GM10847 (cell line): Measurements from ENCODE around the gene GTF2F2.

Experiments
- POLR2A ChIP-seq: IDR thresholded peaks from 2 replicates; pipeline ENCODE4 v1.6.1; 2011; ENCODE audit not compliant: insufficient read length; ENCODE audit errors: extremely low read depth

GTF2F2 gene, protein sequence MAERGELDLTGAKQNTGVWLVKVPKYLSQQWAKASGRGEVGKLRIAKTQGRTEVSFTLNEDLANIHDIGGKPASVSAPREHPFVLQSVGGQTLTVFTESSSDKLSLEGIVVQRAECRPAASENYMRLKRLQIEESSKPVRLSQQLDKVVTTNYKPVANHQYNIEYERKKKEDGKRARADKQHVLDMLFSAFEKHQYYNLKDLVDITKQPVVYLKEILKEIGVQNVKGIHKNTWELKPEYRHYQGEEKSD

DNA sequence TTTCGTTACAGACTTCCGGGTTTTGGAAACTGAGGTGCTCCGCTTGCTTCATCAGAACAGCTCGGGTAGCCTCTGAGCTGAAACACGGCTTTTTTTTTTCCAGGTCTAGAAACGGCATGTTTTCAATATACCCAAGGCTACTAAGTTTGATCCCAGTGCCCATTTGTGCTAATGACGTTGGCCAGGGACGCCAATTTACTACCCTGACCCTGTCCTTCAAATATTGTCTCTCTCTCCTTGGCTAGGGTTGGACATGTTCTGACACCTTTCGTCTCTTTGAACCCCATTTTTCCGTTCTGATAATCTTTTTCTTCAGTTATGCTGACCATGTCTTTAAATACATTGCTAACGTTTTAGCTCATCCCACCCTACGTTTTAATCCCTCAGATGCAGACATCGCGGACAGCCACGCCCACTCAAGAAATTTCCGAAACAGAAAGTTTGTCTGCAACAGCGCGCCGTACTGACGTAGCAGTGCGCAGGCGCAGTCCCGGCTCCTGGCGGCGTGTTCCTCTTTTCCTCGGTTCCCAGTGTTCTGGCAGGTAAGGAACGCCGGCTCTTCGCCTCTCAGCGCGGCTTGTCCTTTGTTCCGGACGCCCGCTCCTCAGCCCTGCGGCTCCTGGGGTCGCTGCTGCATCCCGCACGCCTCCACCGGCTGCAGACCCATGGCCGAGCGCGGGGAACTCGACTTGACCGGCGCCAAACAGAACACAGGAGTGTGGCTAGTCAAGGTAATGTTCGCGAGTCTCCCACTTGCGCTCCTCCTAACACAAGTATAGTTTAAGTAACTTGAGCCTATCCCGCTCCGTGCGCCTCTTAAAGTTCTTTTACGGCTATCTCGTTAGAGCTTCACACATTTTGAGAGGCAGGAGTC, at the start of gene GTF2F2:
TSS of gene GTF2F2 (plus strand) at position 520 of the 874 bp plus-strand sequence. CDS start at position 666, 146 bp downstream.
- TF ChIP-seq POLR2A: peak; percentile 59

DNA sequence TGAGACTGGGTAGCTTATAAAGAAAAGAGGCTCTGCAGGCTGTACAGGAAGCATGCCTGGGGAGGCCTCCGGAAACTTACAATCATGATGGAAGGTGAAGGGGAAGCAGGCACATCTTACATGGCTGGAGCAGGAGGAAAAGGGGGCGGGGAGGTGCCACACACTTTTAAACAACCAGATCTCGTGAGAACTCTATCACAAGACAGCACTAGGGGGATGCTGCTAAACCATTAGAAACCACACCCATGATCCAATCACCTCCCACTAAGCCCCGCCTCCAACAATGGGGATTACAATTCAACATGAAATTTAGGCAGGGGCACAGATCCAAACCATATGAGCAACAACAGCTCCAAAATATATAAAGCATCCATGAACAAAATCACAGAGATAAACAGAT, 46.5 kb upstream of the GTF2F2 start:
- TF ChIP-seq POLR2A: no peak

DNA sequence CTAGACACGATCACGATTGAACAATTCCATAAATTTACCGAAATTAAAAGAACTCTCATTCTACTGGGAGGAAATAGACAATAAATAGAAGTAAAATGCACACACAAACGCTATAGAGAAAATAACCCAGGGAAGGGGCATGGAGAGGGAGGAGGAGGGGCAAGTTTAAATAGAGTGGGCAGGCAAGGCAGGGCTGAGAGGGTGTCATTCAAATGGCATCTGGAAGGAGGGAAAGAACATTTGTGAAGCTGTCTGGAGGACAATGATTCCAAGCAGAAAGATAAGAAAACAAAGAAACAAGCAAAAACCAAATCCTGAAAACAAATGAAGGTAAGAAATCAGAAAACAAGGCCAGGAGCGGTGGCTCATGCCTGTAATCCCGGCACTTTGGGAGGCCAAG, 45.6 kb upstream of the GTF2F2 start:
- TF ChIP-seq POLR2A: no peak

DNA sequence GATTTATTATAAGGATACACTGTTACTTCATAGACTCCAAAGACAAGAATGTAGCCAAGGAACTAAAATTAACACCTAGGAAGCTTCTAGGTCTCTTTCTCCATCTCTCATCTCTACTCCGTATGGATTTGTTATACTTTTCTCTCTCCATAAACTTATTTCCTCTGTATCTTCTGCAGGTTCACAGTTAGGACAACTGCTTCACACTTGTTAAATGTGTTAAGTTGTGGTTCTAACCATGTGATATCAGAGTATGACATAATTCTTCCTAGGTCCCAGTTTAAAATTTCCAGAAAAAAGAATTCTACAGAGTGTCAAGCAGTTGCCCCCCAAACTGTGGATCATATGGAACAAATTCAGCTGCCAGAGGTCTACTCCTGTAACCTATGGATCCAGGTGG, 42.3 kb upstream of the GTF2F2 start:
- TF ChIP-seq POLR2A: no peak

DNA sequence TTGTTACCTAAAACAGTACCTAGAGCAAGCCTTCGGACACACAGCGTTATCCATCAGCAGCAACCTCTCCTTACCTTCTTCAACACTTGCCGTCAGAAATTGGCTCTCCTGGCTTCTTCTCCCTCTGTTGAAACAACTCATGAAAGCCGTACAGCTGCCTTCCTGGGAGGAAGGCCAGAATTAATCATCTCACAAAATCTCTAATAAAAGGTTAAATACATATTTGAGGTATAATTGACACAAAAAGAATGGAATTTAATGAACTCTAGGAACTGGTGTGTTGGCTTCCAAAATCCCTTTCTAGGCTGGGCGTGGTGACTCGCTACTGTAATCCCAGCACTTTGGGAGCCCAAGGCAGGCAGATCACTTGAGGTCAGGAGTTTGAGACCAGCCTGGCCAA, 37.3 kb upstream of the GTF2F2 start:
- TF ChIP-seq POLR2A: no peak

DNA sequence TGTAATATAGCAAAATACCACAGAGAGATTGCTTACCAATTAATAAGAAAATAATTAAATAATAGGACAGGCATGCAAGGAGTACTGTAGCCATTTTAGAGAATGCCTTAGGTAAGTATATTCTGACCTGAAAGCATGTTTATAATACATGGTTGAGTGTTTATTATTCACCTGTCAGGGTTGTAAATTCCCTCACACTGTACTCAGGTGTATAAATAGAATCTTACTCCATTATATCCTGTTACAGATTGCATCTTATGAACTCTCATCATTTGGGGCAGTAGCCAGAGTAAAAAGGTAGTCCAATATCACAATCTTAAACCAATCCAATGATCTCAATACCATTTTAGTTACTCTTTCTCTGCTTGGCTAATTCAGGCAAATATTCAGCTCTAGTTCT, 35.8 kb upstream of the GTF2F2 start:
- no peak for TF ChIP-seq POLR2A

DNA sequence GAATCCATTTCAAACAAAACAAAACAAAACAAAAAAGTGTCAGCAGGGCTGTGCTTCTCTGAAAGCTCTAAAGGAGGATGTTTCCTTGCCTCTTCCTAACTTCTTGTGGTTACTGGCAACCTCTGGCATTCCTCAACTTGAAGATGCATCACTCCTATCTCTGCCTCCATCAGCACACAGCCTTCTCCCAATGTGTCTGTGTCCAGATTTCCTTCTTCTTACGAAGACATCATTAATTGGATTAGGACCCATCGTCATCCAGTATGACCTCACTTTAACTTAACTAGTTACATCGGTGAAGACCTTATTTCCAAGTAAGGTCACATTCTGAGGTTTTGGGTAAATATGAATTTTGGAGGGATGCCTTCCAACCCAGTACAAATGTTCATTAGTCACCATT, 33.8 kb upstream of the GTF2F2 start:
- TF ChIP-seq POLR2A: no peak

DNA sequence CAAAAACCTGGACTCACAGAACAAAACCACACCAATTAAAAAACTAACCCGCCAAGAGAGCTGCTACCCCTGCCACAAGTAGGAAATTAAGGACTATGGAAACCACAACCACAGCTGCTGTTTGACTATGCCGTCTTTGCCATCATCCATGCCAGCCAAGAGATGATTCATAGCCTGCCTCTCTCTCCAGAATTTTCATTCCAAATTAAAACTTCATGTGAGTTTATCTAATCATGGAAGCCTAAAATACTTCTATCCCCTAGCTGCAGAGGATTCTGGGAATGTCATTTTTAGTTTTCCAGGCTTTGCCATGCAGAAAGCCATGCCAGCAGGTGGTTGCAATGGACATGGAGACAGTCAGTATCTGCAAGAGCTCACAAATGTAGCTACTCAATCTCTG, 27.6 kb upstream of the GTF2F2 start:
- TF ChIP-seq POLR2A: no peak

DNA sequence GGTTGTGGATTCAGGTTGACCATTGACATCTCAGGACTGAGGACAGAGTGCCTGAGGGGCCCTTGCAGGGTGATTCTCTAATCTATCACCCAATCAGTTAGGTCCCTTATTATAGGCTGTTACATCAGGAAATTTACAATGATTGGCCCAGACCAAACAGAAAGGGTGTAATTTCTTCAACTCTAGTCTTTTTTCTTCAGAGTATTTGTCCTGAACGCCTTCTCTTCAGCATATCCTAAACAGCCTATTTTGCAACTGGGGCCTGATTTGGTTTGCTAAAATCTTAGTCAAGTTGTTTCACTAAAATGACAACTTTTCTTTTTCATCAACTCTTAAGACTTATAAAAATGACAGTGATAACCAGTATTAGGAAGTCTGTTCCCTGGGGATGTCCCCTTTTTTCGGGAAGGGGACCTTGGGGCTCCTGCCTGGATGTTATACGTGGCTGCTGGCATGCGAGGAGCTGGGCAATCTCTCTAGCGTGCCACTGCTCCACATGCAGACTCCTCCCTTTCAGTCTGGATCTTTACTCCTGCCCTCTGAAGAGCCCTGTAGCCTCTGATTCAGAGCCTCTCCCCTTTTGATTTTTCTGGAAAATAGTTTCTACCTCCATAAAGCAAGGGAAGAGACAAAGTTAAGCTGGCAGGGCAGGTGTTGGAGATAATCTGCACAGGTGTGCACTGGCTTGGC, 19.6 kb upstream of the GTF2F2 start:
- no peak for TF ChIP-seq POLR2A

DNA sequence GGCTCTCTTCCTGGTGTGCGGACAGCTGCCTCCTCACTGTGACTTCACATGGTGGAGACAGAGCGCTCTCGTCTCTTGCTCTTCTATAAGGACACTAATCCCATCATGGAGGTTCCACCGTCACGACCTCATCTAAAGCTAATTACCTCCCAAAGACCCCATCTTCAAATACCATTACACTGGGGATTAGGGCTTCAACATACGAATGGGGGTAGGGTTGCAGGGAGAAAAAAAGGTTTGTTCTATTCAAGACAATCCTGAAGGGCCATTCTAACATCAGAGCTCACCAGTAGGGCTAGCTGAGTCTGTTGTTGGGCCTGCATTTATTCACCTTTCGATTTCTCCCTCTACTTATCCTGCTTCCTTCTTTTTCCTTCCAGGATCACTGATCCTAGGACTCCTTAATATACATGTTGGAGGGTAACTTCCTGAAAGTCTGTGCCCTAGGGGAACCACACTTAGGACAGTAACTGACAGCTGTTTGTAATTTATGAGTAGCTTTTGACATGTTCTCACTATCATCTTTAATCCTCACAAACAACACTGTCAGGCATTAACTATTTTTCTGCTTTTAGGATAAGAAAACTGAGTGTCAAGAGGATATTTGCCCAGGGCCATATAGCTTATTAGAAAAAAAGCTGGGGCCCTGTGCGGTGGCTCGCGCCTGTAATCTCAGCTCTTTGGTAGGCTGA, 18.8 kb upstream of the GTF2F2 start:
- TF ChIP-seq POLR2A: no peak

DNA sequence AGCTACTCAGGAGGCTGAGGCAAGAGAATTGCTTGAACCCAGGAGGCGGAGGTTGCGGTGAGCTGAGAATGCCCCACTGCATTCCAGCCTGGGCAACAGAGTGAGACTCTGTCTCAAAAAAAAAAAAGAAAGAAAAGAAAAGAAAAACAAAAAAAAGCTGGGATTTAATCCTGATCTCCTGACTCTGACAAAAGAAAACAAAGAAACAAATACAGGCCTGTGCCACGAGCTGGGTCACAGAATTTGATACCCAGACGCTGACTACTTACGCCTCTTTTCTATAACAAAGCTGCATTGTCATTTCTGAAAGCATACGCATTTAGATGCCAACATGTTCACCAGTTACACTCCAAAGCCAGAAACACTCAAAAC, 18.2 kb upstream of the GTF2F2 start:
- no peak for TF ChIP-seq POLR2A

DNA sequence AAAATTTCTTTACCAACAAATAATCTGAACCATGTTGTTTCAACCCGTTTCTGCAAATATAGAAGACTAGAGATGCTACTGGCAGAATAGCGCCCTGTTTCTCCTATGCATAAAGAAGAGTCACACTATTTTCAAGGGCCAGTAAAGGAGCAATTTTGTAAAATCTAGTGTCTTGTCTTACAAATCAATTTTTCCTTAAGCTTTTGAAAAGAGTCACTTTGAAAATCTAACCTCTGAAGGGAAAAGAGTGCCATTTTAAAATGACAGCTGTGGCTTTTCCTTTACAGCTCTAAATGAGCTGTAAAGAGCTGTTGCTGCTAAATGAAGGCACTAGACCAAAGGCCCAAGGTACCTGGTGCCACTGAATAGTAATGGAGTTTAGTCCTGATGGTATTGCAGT, 16.9 kb upstream of the GTF2F2 start:
- no peak for TF ChIP-seq POLR2A

DNA sequence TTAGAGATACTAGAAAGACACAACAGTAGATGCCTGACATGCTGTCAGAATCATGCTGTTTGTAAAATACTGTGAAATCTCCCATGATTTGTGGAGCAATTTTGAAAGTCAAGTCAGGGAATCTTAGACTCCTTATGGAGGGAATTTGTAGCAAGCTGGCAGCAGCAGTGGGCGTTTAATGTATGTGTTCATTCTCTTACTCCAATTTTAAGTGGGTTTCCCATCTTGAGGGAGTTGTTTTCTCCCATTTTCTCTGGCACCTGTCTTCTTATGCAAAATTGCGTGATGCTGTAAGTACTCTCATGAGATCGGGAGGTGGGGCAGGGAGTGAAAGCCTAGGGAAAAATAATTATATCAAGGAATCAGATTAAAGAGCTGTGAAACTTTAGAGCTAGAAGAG, 16.0 kb upstream of the GTF2F2 start:
- TF ChIP-seq POLR2A: no peak

DNA sequence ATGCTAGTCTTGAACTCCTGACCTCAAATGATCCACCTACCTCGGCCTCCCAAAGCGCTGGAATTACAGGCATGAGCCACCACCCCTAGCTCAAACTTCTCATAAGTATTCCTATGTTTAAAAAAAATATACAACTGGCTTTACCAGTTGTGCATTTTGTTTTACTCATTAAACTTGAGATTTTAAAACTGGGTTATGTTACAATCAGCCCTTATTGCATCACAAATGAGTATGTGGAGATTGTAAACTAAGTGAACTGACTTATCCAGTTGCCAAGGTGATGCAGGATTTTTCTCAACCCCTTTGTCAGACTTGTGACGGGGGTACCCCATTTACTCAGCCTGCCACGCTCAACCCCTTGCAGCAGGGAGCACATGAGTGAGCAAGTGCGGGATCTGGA, 14.4 kb upstream of the GTF2F2 start:
- TF ChIP-seq POLR2A: no peak

DNA sequence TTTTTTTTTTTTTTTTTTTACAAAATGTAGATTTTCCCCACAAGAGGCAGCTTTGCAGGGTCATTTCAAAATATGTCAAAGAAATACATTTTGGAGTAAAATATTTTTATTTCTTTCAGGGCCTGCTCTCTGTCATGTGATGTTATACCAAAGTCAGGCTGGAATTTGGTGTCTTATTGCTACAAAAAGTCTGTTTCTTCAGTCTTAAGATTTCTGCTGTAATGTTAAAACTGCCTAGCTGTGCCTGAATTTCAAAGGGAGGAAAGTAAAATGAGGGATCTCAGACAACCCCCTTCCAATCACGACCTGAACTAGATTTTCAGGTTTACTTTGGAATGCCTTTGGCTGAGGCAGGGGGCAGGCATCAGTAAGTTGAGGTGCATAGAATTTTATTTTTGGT, 12.8 kb upstream of the GTF2F2 start:
- no peak for TF ChIP-seq POLR2A
